Transverse colon (tissue), 4 donors: ENCODE results near the gene FSTL1. TPM values are rescaled to one million over a fixed set of nuclear protein-coding genes. Genes with fewer than 3 reads are reported as not detected.

ENCODE experiments used
- DNase-seq: peaks from one replicate; pipeline ENCODE4 v3.0.0-alpha.2; 2019
- H3K27ac ChIP-seq, 4 donors: fragments of 200-600 bp; sonication (generic); 2 replicates each; pipeline ENCODE4 v1.5.1; 2016 to 2018; ENCODE audit warnings: inconsistent platforms in 4 of 4
- H3K27me3 ChIP-seq: fragments of 200-600 bp; sonication (generic); 2 replicates; pipeline ENCODE4 v1.5.1; 2017; ENCODE audit warnings: inconsistent platforms
- H3K36me3 ChIP-seq, 4 donors: fragments of 200-600 bp; sonication (generic); 2 replicates each; pipeline ENCODE4 v1.5.1; 2017 to 2019; ENCODE audit warnings: inconsistent platforms in 4 of 4
- H3K4me1 ChIP-seq, 4 donors: fragments of 200-600 bp; sonication (generic); 2 replicates each; pipeline ENCODE4 v1.5.1; 2017 to 2020; ENCODE audit warnings: inconsistent platforms in 4 of 4
- H3K4me3 ChIP-seq, 4 donors: fragments of 200-600 bp; sonication (generic); 1 replicate in 1 of 4; 2 replicates in 3 of 4; pipeline versions ENCODE4 v1.5.1 to v1.6.1; 2017 to 2019; ENCODE audit warnings: inconsistent platforms in 4 of 4
- H3K9me3 ChIP-seq, 2 donors: fragments of 200-600 bp; sonication (generic); 2 replicates each; pipeline ENCODE4 v1.5.1; 2017 to 2019; ENCODE audit warnings: inconsistent platforms in 2 of 2
- EP300 ChIP-seq: sonication (generic); formaldehyde crosslinking; IDR thresholded peaks from one replicate; pipeline ENCODE4 v1.6.1; 2017; ENCODE audit warnings: antibody characterized with exemption, low read depth
- POLR2A ChIP-seq: fragments of 450-650 bp; IDR thresholded peaks from one replicate; pipeline ENCODE4 v1.6.1; 2016; ENCODE audit warnings: antibody characterized with exemption, mild to moderate bottlenecking, moderate library complexity
- POLR2AphosphoS5 ChIP-seq, 3 donors: sonication (generic); formaldehyde crosslinking; IDR thresholded peaks; one replicate each; pipeline ENCODE4 v1.6.1; 2016; ENCODE audit warnings: antibody characterized with exemption in 3 of 3
- WGBS, 2 donors: methylation state at CpG; one replicate each; pipeline ENCODE4 v1.1.5; 2018; ENCODE audit warnings: low coverage in 1 of 2; 5-methylcytosine and 5-hydroxymethylcytosine counted together
- in situ Hi-C, 4 donors: fragments of 200-750 bp; cut with MboI; loops; one replicate each; pipeline versions ENCODE4 v1.15.0 to v1.15.1; 2017; ENCODE audit warnings: low sequenced_read_pairs in 3 of 4, low pct_ligation_motif_present in 1 of 4, low pct_unique_long_range_greater_than_20kb in 1 of 4
- intact Hi-C: fragments of 100-400 bp; cut with DNase I; formaldehyde crosslinking; loops from one replicate; pipeline ENCODE4 v1.15.1; 2023; ENCODE audit warnings: low total_unique reads
- total RNA-seq, 4 donors: library from RNA; depleted of rRNA; stranded (reverse); fragments of >200 nt; gene quantifications; one replicate each; pipeline ENCODE4 v1.1.0, GENCODE V29; 2016
- TF ChIP-seq, protein P1 (sequence below), 5 experiments: fragments of 200-600 bp in 3 of 5; fragments of 450-650 bp in 2 of 5; sonication (generic) in 3 of 5; IDR thresholded peaks; 1 replicate in 2 of 5; 2 replicates in 3 of 5; pipeline ENCODE4 v1.5.1; 2016 to 2017; ENCODE audit warnings: antibody characterized with exemption in 5 of 5, inconsistent platforms in 3 of 5, mild to moderate bottlenecking in 2 of 5, moderate library complexity in 1 of 5

The FSTL1 gene
- total RNA-seq, 4 donors from 2014 or later, result 81.2 to 106 (median 91.8) TPM

DNA sequence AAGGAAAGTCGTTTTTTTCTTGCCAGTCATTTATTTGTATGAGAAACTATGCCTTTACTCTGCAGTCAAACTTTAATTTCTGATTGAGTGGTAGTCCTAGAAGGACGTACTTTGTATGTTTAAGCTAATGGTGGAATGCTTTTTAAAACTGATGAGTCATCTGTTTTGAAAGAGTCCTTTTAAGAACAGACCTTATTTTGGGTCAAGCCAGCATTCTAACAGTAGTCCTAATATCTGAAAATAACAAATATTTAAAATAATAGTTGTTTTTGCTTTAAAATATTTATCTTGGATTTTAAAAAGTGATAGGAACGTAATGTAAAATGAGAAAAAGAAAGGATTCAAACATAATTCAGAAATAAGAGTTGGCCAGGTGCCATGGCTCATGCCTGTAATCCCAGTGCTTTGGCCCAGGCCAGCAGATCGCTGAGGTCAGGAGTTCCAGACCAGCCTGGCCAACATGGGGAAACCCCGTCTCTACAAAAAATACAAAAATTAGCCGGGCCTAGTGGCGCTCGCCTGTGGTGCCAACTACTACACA, 100.3 kb downstream of the FSTL1 start:
- H3K4me1 ChIP-seq, result peaks cover 3 to 31% (median 14%) of the 10 kb centered on the region in 4 donors
- no peaks in the 10 kb centered on the region for H3K27me3 ChIP-seq
- intact Hi-C loops (no loop called here), in situ Hi-C loops (loop anchor here in 1 of 4 donors (25.0 kb wide), 1 partner anchor 863 kb away; the partner anchor contains the start of gene TIMMDC1)
- TF ChIP-seq EP300 (no peak), POLR2AphosphoS5 (IDR thresholded peaks at IDR 0.05) (no peak), POLR2A (no peak)
- TF ChIP-seq, protein P1, sequence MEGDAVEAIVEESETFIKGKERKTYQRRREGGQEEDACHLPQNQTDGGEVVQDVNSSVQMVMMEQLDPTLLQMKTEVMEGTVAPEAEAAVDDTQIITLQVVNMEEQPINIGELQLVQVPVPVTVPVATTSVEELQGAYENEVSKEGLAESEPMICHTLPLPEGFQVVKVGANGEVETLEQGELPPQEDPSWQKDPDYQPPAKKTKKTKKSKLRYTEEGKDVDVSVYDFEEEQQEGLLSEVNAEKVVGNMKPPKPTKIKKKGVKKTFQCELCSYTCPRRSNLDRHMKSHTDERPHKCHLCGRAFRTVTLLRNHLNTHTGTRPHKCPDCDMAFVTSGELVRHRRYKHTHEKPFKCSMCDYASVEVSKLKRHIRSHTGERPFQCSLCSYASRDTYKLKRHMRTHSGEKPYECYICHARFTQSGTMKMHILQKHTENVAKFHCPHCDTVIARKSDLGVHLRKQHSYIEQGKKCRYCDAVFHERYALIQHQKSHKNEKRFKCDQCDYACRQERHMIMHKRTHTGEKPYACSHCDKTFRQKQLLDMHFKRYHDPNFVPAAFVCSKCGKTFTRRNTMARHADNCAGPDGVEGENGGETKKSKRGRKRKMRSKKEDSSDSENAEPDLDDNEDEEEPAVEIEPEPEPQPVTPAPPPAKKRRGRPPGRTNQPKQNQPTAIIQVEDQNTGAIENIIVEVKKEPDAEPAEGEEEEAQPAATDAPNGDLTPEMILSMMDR (IDR thresholded peaks at IDR 0.05), result no peak
- H3K4me3 ChIP-seq, result peak overlapping the region in 2 of 4 donors; percentile 61 to 74
- peak overlapping the region; percentile 87 to 96 (median 91) for H3K27ac ChIP-seq
- 48 to 61% methylated on average over 8 of the region's 8 CpGs for WGBS, 2 donors
- no peaks in the 10 kb centered on the region for H3K9me3 ChIP-seq
- DNase-seq, result peak; percentile 12
- no peaks in the 10 kb centered on the region for H3K36me3 ChIP-seq

DNA sequence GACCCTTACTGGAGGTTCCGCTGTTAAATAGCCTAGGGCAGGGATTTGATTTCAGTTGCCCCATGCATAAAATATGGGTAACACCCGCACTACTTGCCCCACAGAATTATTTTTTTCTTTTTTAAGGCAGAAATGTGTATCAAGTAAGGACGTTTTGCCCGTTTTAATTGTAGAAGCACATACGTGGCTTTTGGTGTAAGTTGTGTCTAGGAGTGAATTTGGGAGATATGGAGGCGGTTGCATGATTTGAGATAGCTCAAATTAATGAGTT, 101.0 kb downstream of the FSTL1 start:
- peaks cover 3 to 35% (median 14%) of the 10 kb centered on the region in 4 donors for H3K4me1 ChIP-seq

DNA sequence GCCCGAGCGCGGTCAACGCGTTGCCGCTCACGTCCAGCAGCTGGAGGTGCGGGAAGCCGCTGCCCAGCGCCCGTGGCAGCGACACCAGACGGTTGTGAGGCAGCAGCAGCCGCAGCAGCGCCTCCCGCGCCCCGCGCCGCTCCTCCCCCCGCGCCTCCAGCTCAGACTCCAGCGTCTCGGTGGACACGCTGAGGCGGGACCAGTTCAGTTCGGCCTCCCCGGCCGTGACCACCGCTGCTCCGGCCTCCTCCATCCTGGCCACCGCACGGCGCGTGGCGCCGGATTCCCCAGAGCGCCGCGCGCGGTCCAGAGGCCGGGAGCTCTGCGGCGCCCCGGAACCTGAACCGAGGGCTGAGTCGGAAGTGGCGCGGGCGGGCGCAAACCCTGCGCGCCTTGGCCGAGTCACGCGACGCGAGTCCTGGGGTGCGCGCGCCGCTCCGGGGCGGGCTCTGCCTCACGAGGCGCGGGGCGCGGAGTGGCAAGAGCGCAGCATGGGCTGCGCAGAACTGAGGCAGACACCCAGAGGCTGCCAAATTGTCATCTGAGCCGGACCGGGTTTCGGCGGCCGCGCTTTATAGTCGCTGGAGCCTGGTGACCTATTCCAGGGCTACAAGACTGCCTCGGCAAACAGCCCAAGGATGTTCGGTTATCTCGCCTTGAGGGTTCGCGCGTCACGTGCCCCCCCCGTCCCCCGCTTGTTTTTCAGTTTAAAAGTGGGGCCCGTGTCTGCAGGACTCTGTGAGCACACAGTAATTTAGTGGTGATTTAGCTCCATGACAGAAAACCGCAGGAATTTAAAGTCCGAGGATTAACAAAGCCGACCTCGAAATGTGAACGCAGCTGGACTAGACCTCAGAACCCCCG, 101.6 kb downstream of the FSTL1 start, which contains the start of gene LRRC58:
TSS of gene LRRC58 (minus strand) at position 364 of the 864 bp plus-strand sequence. CDS start at position 253, 111 bp downstream.
- WGBS, 2 donors, result 0 to 1% methylated on average over 4 to 68 of the region's 95 CpGs
- intact Hi-C loops (loop anchor here (5.0 to 10.0 kb wide), 2 partner anchors 104 to 252 kb away; no protein-coding TSS in a partner anchor), in situ Hi-C loops (no loop called here)
- H3K4me1 ChIP-seq, result peaks cover 3 to 41% (median 14%) of the 10 kb centered on the region in 4 donors
- H3K4me3 ChIP-seq, result peak within 1 kb of the TSS; percentile 42 to 85 (median 68)
- H3K36me3 ChIP-seq, result no peaks in the 10 kb centered on the region
- peak; percentile 87 for TF ChIP-seq POLR2A
- TF ChIP-seq, protein P1 (IDR thresholded peaks at IDR 0.05), result peak in 2 of 5 experiments; percentile 29 to 30
- peak; percentile 83 to 94 (median 93) for TF ChIP-seq POLR2AphosphoS5 (IDR thresholded peaks at IDR 0.05)
- no peak for TF ChIP-seq EP300
- no peaks in the 10 kb centered on the region for H3K27me3 ChIP-seq
- H3K27ac ChIP-seq, result peak within 1 kb of the TSS; percentile 87 to 96 (median 91)
- no peaks in the 10 kb centered on the region for H3K9me3 ChIP-seq
- peak; percentile 91 for DNase-seq

More for the DNA sequence above, 101.0 kb downstream of the FSTL1 start:
- intact Hi-C loops (loop anchor here (5.0 to 10.0 kb wide), 2 partner anchors 105 to 252 kb away; no protein-coding TSS in a partner anchor), in situ Hi-C loops (loop anchor here in 1 of 4 donors (25.0 kb wide), 1 partner anchor 862 kb away; the partner anchor contains the start of gene TIMMDC1)
- H3K27me3 ChIP-seq, result no peaks in the 10 kb centered on the region
- H3K36me3 ChIP-seq, result no peaks in the 10 kb centered on the region
- TF ChIP-seq, protein P1 (IDR thresholded peaks at IDR 0.05), result no peak
- no peak for TF ChIP-seq EP300
- no peak for TF ChIP-seq POLR2A
- TF ChIP-seq POLR2AphosphoS5 (IDR thresholded peaks at IDR 0.05), result no peak
- no peaks in the 10 kb centered on the region for H3K9me3 ChIP-seq
- WGBS, 2 donors, result 4 to 6% methylated on average over 4 to 6 of the region's 6 CpGs
- peak overlapping the region; percentile 42 to 85 (median 68) for H3K4me3 ChIP-seq
- no peak for DNase-seq
- peak overlapping the region; percentile 87 to 96 (median 91) for H3K27ac ChIP-seq
